COLO668 (cell line): ENCODE measurements around the gene SLC45A2.
"Not testable (repeated sequence)": the region's sequence is repeated elsewhere in the genome, so short reads cannot be mapped to it uniquely, and the experiment has no call there.

Experiments used
- DNase-seq: peaks from one replicate; lab custom pipeline; 2025; ENCODE audit not compliant: unreplicated experiment; lab: John Stamatoyannopoulos, UW

SLC45A2 gene

DNA sequence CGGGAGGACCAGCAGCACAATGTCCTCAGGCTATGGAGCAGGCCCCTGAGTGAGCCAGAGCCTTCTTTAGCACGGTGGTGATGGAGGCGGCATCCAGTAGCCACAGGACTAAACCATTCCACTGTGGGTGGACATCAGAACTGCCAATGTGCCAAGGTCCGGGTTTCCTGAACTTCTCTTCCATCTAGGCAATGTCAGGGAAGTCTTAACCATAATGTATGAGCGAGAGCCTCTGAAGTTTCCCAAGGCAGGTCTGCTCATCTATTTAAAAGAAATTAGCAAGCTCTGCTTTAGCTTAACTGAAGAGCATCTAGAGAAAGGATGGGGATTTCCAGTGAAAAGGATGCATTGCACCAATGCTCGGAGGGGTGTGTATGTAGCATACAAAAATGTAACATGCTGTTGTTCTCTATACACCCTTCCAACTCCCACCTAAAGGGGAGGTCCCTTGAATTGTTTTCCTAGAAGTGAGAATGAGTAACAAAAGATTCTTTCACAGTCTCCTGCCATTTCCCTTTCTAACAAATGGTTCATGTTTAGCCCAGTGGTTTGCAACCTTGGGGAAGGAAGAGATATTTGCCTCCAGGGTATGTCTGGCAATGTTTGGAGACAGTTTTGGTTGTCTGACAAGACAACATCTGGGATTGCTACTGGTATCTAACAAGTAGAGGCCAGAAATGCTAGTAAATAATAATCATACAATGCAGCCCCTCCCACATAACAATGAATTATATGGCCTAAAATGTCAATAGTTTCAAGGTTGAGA is 54.4 kb downstream of the SLC45A2 start:
- no peak for DNase-seq

DNA sequence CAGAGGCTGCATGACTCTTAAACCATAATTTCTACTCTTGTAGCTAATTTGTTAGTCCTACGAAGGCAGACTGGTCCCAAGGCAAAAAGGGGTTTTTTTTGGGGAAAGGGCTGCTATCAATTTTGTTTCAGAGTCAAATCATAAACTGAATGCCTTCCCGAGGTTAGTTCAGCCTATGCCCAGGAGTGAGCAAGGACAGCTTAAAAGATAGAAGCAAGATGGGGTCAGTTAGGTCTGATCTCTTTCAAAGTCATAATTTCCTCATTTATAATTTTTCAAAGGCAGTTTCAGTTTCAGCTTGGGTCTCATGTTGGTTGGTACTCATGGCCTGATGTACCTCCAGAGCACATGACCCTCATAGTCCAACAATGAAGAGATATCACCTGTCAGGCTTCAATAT is 56.2 kb downstream of the SLC45A2 start:
- no peak for DNase-seq

DNA sequence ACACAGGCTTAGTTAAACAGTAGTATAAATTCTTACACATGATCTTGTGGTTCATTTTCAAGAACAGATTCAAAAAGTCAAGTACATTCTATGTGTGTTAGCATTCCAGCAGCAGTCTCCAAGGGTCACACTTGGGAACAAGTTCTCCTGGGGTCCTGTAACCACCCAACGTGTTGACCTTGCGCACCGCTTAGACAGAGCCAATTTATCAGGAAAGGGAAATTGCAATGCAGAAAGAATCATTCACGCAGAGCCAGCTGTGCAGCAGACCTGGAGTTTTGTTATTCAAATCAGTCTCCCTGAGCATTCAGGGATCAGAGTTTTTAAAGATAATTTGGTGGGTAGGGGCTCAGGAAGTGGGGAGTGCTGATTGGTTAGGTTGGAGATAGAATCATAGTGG is 56.8 kb downstream of the SLC45A2 start:
- DNase-seq: no peak

DNA sequence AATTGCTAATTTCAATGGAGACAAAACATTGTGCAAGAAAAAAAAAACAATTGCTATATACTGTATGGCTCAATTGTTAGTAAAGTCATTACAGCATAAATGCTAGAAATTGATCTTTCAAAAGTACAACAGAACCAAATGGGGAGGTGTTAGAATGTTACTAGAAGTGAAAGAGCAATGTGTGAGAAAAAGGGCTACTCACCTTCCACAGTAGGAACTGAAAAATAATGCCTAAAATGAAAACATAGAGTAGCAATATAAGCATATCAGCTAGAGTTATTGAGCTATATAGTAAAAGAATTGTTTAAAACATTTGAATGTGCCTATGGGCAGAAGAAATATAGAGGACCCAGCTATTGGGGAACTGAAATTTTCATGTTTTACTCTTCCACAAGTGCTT is 59.2 kb downstream of the SLC45A2 start:
- DNase-seq: no peak

DNA sequence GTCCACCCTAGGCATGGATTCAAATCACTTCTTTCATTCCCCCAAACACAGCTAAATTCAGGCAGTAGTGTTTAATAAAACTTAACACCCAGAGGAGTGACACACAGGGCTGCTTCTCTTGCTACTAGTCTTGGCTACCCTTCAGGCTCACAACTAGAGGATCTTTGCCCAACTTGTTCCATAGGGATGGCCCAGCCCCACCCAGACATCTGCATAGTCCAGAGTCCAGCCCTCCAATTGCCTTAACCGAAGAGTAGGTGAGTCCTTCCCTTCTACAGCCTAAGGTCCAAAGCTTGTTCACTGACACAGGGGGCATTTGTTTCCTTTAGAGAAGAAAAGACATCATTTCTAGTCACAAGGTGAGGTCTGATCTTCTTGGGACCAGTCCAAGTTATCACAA is 63.5 kb downstream of the SLC45A2 start:
- DNase-seq: no peak

DNA sequence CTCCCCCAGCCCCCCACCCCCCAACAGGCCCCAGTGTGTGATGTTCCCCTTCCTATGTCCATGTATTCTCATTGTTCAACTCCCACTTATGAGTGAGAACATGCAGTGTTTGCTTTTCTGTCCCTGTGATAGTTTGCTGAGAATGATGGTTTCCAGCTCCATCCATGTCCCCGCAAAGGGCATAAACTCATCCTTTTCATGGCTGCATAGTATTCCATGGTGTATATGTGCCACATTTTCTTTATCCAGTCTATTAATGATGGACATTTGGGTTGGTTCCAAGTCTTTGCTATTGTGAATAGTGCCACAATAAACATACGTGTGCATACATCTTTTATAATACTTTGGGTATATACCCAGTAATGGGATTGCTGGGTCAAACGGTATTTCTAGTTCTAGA is 69.6 kb downstream of the SLC45A2 start:
- not testable (repeated sequence) for DNase-seq

DNA sequence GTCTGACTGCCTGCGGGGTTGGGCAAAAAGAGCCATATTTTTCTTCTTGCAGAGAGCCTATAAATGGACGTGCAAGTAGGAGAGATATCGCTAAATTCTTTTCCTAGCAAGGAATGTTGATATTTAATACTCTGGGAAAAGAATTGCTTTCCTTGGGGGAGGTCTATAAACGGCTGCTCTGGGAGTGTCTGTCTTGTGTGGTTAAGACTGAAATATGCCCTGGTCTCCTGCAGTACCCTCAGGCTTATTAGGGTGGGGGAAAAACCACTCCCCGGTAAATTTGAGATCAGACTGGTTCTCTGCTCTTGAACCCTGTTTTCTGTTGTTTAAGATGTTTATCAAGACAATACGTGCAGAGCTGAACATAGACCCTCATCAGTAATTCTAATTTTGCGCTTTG is 78.2 kb downstream of the SLC45A2 start:
- not testable (repeated sequence) for DNase-seq

DNA sequence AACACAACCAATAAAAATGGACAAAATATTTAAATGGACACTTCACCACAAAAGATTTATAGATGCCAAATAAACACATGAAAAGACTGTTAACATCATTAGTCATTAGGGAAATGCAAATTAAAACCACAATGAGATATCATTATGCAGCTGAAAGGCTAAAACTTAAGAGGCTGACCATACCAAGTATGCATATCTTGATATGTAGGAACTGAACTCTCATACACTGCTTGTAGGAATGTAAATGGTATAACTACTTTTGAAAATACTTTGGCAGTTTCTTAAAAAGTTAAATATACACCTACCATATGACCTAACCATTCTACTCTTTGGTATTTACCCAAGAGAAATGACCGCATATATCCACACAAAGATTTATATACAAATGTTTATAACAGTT is 79.1 kb downstream of the SLC45A2 start:
- DNase-seq: no peak

DNA sequence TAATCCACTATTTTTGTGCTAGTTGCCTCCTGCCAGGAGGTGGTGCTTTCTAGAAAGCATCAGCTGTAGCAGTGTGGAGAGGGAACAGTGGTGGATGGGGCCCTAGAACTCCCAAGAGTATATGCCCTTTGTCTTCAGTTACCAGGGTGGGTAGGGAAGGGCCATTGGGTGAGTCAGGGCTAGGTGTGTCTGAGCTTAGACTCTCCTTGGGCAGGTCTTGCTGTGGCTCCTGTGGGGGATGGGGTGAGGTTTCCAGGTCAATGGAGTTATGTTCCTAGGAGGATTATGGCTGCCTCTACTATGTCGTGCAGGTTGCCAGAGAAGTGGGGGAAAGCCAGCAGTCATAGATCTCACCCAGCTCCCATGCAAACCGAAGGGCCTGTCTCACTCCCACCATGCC is 81.4 kb downstream of the SLC45A2 start:
- no peak for DNase-seq

DNA sequence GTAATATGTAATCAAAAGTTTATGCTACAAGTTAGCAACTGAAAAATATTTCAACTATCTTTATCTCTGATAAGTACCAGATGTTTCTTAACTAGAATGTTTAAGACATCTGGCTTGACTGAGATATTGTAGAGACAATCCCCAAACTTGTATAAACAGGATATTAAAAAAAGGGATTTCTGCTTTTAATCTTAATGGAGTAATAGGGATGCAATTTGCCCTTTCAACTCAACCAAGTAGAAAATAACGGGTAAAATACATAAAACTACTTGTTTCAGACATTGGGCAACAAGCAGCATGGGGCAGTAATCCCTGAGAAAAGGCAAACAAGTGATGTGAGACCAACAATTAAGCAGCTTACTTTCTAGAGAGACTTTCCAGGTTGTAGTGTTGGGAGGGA is 83.3 kb downstream of the SLC45A2 start:
- DNase-seq: no peak
